Fibroblast of the aortic adventitia (primary cell): Measurements from ENCODE around the gene CELF4. TPM values are rescaled to one million over a fixed set of nuclear protein-coding genes. Genes with fewer than 3 reads are reported as not detected.

Experiments
- DNase-seq: peaks from one replicate; pipeline ENCODE4 v3.0.0-alpha.2; 2010; ENCODE audit warnings: low read depth
- H3K4me3 ChIP-seq: 2 replicates; pipeline ENCODE4 v1.5.1; 2011; ENCODE audit warnings: low read depth, mild to moderate bottlenecking, control low read depth, low read length, moderate library complexity
- total RNA-seq: library from RNA; depleted of rRNA; stranded (reverse); fragments of >200 nt; gene quantifications from 2 replicates; pipeline ENCODE4 v1.2.3, GENCODE V29; 2012; ENCODE audit warnings: low replicate concordance
- TF ChIP-seq, protein P1 (sequence below): IDR thresholded peaks from 2 replicates; pipeline ENCODE4 v1.5.1; 2011; ENCODE audit warnings: mild to moderate bottlenecking, low read length, control low read depth, inconsistent platforms; ENCODE audit not compliant: insufficient read depth

The CELF4 gene
- total RNA-seq, 1 donor, result not detected

DNA sequence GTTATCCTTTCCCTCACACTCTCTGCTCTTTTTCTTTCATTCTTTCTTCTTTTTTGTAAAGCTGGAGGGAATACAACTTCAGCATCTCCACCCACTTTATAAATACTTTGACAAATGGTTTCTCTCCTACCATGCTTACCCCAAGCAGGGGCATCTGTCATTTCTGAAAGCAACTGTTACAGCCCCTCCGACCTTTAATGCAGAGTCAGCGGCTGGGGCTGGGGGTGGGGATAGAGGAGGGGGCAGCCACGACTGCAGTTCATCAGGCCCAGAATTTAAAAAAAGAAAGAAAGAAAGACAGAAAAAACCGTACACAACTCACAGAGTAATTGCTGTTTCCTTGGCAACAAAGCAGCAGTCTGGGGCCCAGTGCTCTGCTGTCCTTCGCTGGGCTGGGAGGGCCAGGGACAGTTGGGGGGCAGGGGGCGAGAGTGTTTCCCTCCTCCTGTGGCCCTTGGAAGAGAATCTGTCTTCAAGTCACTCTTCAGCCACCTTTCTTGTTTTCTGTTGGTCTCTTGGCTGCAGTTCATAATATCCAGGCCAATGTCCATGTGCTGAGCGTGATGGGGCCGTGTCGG, 53.8 kb downstream of the CELF4 start:
- no peak for DNase-seq
- no peak overlapping the region for H3K4me3 ChIP-seq
- TF ChIP-seq, protein P1, sequence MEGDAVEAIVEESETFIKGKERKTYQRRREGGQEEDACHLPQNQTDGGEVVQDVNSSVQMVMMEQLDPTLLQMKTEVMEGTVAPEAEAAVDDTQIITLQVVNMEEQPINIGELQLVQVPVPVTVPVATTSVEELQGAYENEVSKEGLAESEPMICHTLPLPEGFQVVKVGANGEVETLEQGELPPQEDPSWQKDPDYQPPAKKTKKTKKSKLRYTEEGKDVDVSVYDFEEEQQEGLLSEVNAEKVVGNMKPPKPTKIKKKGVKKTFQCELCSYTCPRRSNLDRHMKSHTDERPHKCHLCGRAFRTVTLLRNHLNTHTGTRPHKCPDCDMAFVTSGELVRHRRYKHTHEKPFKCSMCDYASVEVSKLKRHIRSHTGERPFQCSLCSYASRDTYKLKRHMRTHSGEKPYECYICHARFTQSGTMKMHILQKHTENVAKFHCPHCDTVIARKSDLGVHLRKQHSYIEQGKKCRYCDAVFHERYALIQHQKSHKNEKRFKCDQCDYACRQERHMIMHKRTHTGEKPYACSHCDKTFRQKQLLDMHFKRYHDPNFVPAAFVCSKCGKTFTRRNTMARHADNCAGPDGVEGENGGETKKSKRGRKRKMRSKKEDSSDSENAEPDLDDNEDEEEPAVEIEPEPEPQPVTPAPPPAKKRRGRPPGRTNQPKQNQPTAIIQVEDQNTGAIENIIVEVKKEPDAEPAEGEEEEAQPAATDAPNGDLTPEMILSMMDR, result no peak

DNA sequence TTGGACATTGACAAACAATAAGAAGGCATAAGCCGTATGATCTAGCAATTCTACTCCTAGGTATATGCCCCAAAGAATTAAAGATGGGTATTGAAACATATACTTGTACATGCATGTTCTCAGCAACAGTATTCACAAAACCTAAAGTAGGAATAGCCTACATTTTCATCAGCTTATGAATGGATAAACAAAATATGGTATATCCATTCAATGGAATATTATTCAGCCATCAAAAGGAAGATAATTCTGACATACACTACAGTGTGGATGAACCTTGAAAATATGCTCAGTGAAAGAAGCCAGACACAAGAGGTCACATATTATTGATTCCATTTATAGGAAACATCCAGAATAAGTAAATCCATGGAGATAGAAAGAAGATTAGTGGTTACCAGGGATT, 56.0 kb downstream of the CELF4 start:
- H3K4me3 ChIP-seq, result no peak overlapping the region
- no peak for DNase-seq
- TF ChIP-seq, protein P1, result no peak

DNA sequence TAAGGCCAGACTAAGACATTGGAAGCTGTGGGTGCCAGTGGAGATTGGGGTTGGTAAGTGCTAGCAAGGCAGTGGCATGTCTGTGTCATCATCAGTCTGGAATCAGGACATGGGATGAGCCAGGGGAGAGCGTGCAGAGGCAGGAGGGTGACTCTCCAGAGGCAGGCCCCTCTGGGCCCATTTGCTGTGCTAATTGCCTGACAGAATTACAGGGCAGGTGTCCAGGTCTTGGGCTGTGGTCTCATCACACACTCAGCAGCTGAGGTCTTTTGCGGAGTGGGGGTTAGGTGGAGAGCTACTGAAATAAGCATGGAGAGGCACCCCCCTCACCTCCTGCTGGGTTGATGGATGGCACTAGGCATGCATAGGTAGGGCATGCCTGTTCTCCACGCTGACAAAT, 57.4 kb downstream of the CELF4 start:
- TF ChIP-seq, protein P1, result no peak
- no peak for DNase-seq

DNA sequence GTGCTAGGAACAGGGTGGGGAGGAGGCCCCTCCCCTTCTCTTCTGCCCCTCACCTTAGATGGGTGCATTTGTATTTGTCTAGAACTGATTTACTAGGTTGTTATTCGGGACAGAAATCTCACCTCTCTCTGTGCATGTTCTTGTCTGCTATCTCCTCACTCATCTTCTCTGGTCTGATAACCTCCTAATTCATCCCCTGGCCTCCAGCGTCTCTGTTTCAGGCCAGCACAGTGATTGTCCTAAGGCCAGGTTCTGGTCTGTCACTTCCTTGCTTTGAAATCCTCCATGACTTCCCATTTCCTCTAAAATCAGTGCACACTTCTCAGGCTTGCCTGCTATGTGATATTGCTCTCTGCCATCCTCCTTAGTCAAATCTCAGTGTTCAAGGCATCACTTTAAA, 58.4 kb downstream of the CELF4 start:
- no peak for DNase-seq
- TF ChIP-seq, protein P1, result no peak

More for the DNA sequence above, 57.4 kb downstream of the CELF4 start:
- H3K4me3 ChIP-seq, result no peak overlapping the region

DNA sequence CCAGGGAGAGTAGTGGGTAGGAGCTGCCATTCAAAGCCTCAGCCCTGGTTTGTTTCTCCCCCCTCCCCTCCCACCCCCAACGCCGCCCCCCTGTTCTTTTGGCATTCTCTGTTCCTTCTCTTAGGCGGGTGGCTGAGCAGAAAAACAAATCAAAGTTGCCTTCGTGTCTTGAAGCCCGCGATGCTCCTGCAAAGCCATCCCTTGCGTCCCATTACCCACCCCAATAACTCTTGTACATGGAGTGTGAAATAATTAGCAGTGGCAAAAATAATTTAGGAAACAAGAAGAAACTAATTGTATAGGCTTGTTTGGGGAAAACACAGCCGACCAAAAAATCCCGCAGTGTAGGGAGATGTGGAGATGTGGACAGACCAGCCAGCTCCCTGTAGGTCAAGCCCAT, 59.6 kb downstream of the CELF4 start:
- H3K4me3 ChIP-seq, result no peak overlapping the region
- TF ChIP-seq, protein P1, result no peak
- DNase-seq, result no peak

More for the DNA sequence above, 58.4 kb downstream of the CELF4 start:
- no peak overlapping the region for H3K4me3 ChIP-seq

DNA sequence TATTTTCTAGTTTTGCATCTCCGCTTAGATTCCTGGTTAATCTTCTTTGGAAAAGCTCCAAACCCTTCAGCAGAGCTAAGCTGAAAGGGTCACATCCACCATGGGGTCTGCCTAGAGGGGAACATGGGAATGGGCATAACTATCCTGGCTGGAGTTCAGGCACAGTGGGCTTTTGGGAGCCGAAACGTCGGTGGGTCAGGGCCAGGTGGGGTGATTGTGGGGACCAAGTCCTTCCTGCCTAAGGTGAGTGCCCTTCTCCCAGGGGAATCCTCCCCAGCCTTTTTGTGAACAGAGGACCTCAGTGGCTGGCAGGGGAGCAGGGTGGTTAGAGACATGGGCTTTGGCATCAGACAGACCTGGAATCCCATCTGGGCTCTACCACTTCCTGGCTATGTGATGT, 60.3 kb downstream of the CELF4 start:
- H3K4me3 ChIP-seq, result no peak overlapping the region
- TF ChIP-seq, protein P1, result no peak
- DNase-seq, result no peak

DNA sequence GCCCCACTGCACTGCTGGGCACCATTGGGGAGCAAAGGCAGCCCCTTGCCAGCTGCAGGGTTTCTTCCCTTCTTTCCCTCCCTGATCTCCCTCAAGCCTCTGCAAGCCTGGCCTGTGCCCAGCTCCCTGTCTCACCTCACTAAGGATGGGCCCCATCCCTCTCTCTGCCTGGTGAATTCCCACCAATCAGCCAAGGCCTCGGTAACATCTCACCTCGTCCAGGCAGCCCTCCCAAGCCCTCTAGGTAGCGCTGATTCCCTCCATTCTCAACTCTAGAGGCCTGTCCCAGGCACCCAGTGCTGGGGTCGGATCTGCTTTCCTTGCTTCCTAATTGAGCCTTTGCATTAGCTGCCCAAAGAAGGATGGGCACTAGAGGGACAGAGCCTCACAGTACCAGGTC, 63.0 kb downstream of the CELF4 start:
- DNase-seq, result no peak
- no peak overlapping the region for H3K4me3 ChIP-seq
- TF ChIP-seq, protein P1, result no peak
